H7 (cell line): ENCODE results near the gene ID3. TPM values are rescaled to one million over a fixed set of nuclear protein-coding genes. Genes with fewer than 3 reads are reported as not detected.
"Not testable (repeated sequence)": the region's sequence is repeated elsewhere in the genome, so short reads cannot be mapped to it uniquely, and the experiment has no call there.

Source experiments
- DNase-seq: peaks from one replicate; pipeline ENCODE4 v3.0.0; 2012
- H3K27me3 ChIP-seq: 2 replicates; pipeline ENCODE4 v1.6.0; 2011; ENCODE audit warnings: mild to moderate bottlenecking, low read length; ENCODE audit not compliant: control insufficient read depth, insufficient read depth
- H3K36me3 ChIP-seq: replicated peaks from 2 replicates; pipeline ENCODE4 v1.5.1; 2011; ENCODE audit warnings: low read length; ENCODE audit not compliant: control insufficient read depth, insufficient read depth
- H3K4me3 ChIP-seq: 2 replicates; pipeline ENCODE4 v1.5.1; 2011; ENCODE audit warnings: low read depth, mild to moderate bottlenecking, control low read depth, low read length, moderate library complexity; ENCODE audit not compliant: insufficient read depth
- total RNA-seq: library from RNA; depleted of rRNA; stranded (reverse); fragments of >200 nt; shearing (Covaris generic); gene quantifications from 2 replicates; pipeline ENCODE4 v1.2.3, GENCODE V29; 2014

Gene ID3
- total RNA-seq, 1 experiment from 2014 or later = 160 TPM

- DNase-seq = no peak
- Histone ChIP-seq H3K36me3 (no peaks in the 10 kb centered on the region), H3K4me3 (peak overlapping the region; percentile 58), H3K27me3 (peaks cover 24% of the 10 kb centered on the region)
Measured at GRCh38 chr1:23554127-23554480, 5.2 kb downstream of the ID3 start.

DNA sequence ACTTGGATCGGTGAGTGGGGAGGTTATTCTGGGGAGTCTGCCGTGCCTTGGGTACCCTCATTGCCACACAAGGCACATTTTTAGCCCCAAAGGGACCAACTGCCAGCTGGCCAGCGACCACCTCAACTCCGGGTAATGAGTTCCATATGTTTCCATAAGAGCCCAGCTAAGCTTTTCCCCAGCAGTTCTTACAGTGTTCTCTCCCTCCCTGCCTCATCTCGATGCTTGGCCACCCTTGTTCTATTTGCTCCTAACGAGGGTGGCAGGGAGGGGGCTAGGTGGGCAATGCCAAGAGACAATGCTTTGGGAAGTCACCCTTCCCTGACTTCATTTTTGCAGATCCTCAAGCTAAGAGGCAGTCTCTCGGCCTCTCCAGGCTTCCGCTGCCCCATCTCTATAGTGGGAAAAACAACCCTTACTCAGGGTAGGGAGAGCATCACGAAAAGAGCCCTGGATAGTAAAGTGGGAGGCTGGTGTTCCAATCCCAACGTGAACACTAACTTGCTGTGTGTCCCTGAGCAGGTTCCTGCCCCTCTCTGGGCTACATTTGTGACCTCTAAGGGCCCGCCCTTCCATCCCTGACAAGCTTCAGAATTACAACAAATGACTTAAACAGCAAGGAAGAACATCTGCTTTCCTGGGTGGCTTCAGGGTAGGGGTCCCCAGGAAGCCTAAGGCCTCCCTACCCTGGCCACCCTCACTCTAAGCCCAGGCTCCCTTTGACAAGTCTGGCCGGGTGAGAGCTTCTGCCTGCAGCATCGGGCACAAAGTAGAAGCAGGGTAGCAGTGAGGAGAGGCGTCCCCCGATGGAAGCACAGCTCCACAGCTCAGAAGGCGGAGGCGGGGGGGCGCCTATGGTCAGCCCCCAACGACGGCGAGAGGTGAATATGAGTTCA is 5.8 kb downstream of the ID3 start:
- Histone ChIP-seq H3K27me3 (peaks cover 18% of the 10 kb centered on the region), H3K36me3 (no peaks in the 10 kb centered on the region), H3K4me3 (peak overlapping the region; percentile 58)
- peak; percentile 59 for DNase-seq

DNA sequence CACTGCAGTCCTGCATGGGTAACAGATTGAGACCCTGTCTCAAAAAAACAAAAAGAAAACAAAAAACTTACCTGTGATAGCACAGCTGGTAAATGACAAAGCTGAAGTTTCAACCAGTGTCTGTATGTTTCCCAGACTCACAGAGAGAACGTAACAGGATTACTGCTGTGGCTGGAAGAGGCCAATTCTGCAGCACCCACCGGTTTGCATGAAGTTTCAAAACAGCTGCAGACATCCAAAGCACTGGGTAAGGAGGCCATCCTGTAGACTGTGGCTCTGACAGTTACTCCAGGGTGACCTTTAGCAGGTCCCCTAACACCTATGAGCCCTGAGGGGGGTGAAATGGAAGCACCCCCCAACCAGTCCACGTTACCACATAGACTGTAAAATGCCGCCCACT is 7.5 kb downstream of the ID3 start:
- no peaks in the 10 kb centered on the region for H3K36me3 ChIP-seq
- DNase-seq = no peak
- no peak overlapping the region for H3K4me3 ChIP-seq
- H3K27me3 ChIP-seq = peaks cover 8% of the 10 kb centered on the region

DNA sequence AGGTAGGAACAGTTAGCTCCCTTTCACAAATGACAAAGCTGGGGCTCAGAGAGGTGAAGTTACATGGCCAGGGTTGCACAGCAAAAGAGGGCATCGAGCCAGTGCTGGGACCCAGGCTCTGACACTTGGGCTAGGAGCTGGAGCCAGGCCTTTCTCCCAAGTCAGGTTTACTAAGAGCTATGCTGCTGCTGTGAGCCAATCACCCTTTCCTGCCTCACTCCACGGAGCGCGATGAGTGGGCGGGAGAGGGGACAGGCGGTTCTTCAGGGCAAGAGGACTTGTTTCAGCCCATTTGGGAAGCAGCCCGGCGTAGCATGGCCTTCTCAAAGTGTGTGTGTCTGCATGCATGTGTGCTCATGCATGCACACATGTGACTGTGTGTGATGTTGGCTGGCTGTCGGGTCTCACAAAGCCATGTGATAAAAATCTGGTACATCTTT is 10.6 kb downstream of the ID3 start:
- no peak overlapping the region for H3K4me3 ChIP-seq
- peaks cover 5% of the 10 kb centered on the region; the same call in 1 of the 2 replicates for H3K27me3 ChIP-seq
- H3K36me3 ChIP-seq = no peaks in the 10 kb centered on the region
- no peak for DNase-seq

GRCh38 chr1:23546897-23547584 is 12.3 kb downstream of the ID3 start:
- Histone ChIP-seq H3K4me3 (no peak overlapping the region), H3K27me3 (no peaks in the 10 kb centered on the region), H3K36me3 (no peaks in the 10 kb centered on the region)
- DNase-seq = no peak

DNA sequence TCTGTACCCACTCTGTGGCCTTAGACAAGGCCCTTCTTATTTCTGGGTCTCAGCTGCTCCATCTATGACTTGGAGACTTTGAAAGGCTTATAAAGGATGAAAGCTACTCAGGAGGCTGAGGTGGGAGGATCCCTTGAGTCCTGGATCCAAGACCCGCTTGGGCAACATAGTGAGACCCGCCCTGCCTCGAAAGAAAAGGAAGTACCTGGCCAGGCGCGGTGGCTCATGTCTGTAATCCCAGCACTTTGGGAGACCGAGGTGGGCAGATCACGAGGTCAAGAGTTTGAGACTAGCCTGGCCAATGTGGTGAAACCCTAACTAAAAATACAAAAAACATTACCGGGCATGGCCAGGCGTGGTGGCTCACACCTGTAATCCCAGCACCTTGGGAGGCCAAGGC is 13.4 kb downstream of the ID3 start:
- no peak for DNase-seq
- H3K36me3 ChIP-seq = no peaks in the 10 kb centered on the region
- no peaks in the 10 kb centered on the region for H3K27me3 ChIP-seq
- H3K4me3 ChIP-seq = no peak overlapping the region

GRCh38 chr1:23544444-23545389 is 14.6 kb downstream of the ID3 start:
- DNase-seq = peak; percentile 83
- Histone ChIP-seq H3K36me3 (no peaks in the 10 kb centered on the region), H3K27me3 (no peaks in the 10 kb centered on the region), H3K4me3 (no peak overlapping the region)

- H3K4me3 ChIP-seq = no peak overlapping the region
- H3K27me3 ChIP-seq = no peaks in the 10 kb centered on the region
- H3K36me3 ChIP-seq = no peaks in the 10 kb centered on the region
- DNase-seq = no peak
Measured at GRCh38 chr1:23543707-23544443, 15.4 kb downstream of the ID3 start.

GRCh38 chr1:23542940-23543339 is 16.4 kb downstream of the ID3 start:
- not testable (repeated sequence) for H3K27me3 ChIP-seq, H3K4me3 ChIP-seq, H3K36me3 ChIP-seq, DNase-seq

- Histone ChIP-seq H3K27me3 (no peaks in the 10 kb centered on the region), H3K36me3 (no peaks in the 10 kb centered on the region), H3K4me3 (no peak overlapping the region)
- peak; percentile 94 for DNase-seq
Measured at GRCh38 chr1:23539698-23540266, 19.5 kb downstream of the ID3 start.

GRCh38 chr1:23537296-23537973 is 21.9 kb downstream of the ID3 start:
- Histone ChIP-seq H3K4me3 (no peak overlapping the region), H3K36me3 (no peaks in the 10 kb centered on the region), H3K27me3 (no peaks in the 10 kb centered on the region)
- DNase-seq = no peak

DNA sequence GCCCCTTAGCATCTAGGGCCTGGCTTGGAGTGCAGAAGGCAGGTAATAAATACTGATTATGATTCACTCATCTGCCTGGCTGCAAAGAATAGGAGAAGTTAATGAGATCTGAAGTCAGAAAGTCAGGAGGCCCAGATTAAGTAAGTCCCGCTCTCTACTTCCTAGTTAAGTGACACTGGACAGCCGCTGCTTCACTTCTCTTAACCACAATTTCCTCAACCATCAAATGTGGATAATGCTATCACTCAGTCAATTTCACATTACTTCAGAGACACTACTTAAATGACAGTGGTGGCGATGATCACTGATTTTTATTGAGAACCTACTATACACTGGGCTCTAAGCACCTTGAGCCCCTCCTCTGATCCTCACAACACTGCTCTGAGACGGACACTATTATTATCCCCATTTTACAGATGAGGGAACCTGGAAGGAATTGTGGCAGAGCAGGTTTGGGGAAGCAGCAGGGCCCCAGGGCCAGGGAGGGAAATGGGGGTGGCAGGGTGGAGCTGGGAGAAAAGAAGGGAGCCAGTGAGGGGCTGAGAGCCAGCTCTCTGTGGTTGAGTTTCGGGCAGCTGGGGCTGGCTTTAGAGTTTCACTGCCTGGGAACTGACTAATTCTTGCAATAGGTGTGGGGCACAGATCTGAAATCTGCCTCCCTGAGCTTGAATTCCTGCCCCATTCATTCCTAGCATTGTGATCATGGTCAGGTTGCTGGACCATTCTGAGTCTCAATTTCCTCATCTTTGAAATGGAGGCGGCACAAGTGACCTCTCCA is 25.9 kb downstream of the ID3 start:
- no peak overlapping the region for H3K4me3 ChIP-seq
- H3K36me3 ChIP-seq = no peaks in the 10 kb centered on the region
- DNase-seq = no peak
- H3K27me3 ChIP-seq = peaks cover 19% of the 10 kb centered on the region
